Effector memory CD8-positive, alpha-beta T cell (primary cell): ENCODE data around the gene SRD5A3.

Experiments
- ATAC-seq: fragments of 150-1000 bp; cut with Tn5 transposase; replicated peaks from 2 replicates; pipeline ENCODE4 v1.10.0; 2021; ENCODE audit warnings: mild to moderate bottlenecking, moderate library complexity
- DNase-seq, 3 experiments: peaks; one replicate each; pipeline ENCODE4 v3.0.0; 2021
- H3K27ac Mint-ChIP-seq, 2 donors: one replicate each; pipeline ENCODE4 v1.8.0; 2022; ENCODE audit warnings: mild to moderate bottlenecking in 2 of 2, mixed read lengths in 2 of 2, moderate library complexity in 2 of 2
- H3K27me3 Mint-ChIP-seq, 2 donors: one replicate each; pipeline ENCODE4 v1.8.0; 2022; ENCODE audit warnings: mixed read lengths in 2 of 2
- H3K36me3 Mint-ChIP-seq: one replicate; pipeline ENCODE4 v1.8.0; 2022; ENCODE audit warnings: mild to moderate bottlenecking, moderate library complexity, mixed read lengths; ENCODE audit not compliant: insufficient read depth
- H3K4me1 Mint-ChIP-seq, 2 donors: one replicate each; pipeline ENCODE4 v1.8.0; 2022; ENCODE audit warnings: low read depth in 2 of 2, mixed read lengths in 2 of 2
- H3K4me3 Mint-ChIP-seq, 2 donors: one replicate each; pipeline ENCODE4 v1.8.0; 2022; ENCODE audit warnings: mild to moderate bottlenecking in 2 of 2, mixed read lengths in 2 of 2, moderate library complexity in 2 of 2
- H3K9me3 Mint-ChIP-seq, 2 donors: one replicate each; pipeline ENCODE4 v1.8.0; 2022; ENCODE audit warnings: mixed read lengths in 2 of 2
- total RNA-seq, 9 experiments: gene quantifications; one replicate each; lab custom pipeline; 2026; lab: John Stamatoyannopoulos, UW

SRD5A3 gene
- total RNA-seq = 0.50 to 4.7 (median 2.0) reads per million in 9 experiments

- H3K36me3 Mint-ChIP-seq = no peaks in the 10 kb centered on the region
- peak within 1 kb of the TSS; percentile 80 to 85 for H3K4me3 Mint-ChIP-seq
- H3K9me3 Mint-ChIP-seq = no peaks in the 10 kb centered on the region
- DNase-seq (peak; percentile 76 to 79 (median 78)), ATAC-seq (peak; percentile 86)
- peak within 1 kb of the TSS; percentile 68 to 75 for H3K27ac Mint-ChIP-seq
- peaks cover 7 to 10% of the 10 kb centered on the region in 2 donors for H3K4me1 Mint-ChIP-seq
- peaks cover 0 to 3% of the 10 kb centered on the region in 2 donors for H3K27me3 Mint-ChIP-seq
These were observed at the start of gene SRD5A3 for GRCh38 chr4:55345980-55346850. SRD5A3 (plus strand) TSS chr4:55346242; CDS start chr4:55346337, 95 bp downstream.

DNA sequence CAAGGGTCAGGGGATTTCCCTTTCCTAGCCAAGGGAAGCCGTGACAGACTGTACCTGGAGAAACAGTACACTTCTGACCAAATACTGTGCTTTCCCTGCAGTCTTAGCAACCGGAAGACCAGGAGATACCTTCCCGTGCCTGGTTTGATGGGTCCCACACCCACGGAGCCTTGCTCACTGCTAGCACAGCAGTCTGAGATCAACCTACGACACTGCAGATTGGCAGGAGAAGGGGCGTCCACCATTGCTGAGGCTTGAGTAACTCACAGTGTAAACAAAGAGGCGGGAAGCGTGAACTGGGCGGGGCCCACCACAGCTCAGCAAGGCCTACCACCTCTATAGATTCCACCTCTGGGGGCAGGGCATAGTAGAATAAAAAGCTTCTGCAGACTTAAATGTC is 48.7 kb upstream of the SRD5A3 start:
- H3K4me1 Mint-ChIP-seq = no peaks in the 10 kb centered on the region
- H3K27me3 Mint-ChIP-seq = peaks cover 23 to 46% of the 10 kb centered on the region in 2 donors
- no peak overlapping the region for H3K27ac Mint-ChIP-seq
- no peak for ATAC-seq
- no peak for DNase-seq
- H3K9me3 Mint-ChIP-seq = no peaks in the 10 kb centered on the region
- no peak overlapping the region for H3K4me3 Mint-ChIP-seq
- no peaks in the 10 kb centered on the region for H3K36me3 Mint-ChIP-seq

DNA sequence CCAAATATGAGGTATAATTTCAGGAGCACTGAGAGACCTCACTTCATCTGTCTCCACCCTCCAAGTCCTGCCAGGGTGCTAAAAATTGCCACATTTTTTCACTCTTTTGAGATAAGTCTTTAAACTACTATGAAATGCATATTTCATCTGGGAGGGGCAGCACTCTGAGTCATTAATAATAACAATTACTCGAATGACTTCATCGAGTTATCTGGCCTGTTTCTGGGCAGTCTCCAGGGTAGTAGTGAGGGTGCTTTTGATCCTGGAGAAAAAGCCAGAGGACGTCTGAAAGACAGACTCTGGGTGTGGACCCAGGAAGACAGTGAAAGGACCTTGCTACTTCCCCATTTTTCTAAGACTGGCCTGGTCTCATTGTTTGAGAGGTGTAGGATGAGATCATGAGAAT is 42.3 kb upstream of the SRD5A3 start:
- Mint-ChIP-seq H3K4me3 (no peak overlapping the region), H3K9me3 (no peaks in the 10 kb centered on the region), H3K27ac (no peak overlapping the region), H3K36me3 (no peaks in the 10 kb centered on the region), H3K4me1 (no peaks in the 10 kb centered on the region), H3K27me3 (peaks cover 22 to 30% of the 10 kb centered on the region in 2 donors)
- DNase-seq = no peak
- ATAC-seq = no peak

DNA sequence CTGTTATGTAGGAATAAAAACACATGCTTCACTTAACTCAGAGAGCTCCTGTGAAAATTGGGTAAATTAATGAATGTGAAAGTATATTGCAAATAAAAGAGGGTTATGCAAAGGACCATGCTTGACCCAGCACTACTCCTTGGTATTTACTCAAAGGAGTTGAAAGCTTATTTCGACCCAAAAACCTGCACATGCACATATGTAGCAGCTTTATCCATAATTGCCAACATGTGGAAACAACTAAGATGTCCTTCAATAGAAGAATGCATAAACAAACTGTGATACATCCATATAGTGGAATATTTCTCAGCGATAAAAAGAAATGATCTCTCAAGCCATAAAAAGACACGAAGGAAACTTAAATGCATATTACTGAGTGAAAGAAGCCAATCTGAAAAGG is 41.7 kb upstream of the SRD5A3 start:
- Mint-ChIP-seq H3K27ac (no peak overlapping the region), H3K36me3 (no peaks in the 10 kb centered on the region), H3K27me3 (peaks cover 16 to 24% of the 10 kb centered on the region in 2 donors), H3K9me3 (no peaks in the 10 kb centered on the region), H3K4me3 (no peak overlapping the region), H3K4me1 (no peaks in the 10 kb centered on the region)
- ATAC-seq (no peak), DNase-seq (no peak)

DNA sequence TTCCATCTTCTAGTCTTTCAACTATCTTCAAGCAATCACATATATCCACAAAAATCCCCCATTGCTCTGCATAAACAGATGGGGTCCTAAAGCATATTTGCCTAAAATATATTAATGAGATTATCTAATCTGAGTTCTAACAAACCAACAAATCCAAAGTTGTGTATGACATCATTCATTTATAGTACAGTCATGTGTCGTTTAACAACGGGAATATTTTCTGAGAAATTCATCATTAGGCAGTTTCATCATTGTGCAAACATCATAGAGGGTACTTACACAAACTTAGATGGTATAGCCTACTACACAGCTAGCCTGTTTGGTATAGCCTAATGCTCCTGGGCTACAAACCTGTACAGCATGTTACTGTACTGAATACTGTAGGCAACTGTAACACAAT is 38.0 kb upstream of the SRD5A3 start:
- no peaks in the 10 kb centered on the region for H3K9me3 Mint-ChIP-seq
- DNase-seq = no peak
- no peak for ATAC-seq
- no peaks in the 10 kb centered on the region for H3K36me3 Mint-ChIP-seq
- H3K4me3 Mint-ChIP-seq = no peak overlapping the region
- no peak overlapping the region for H3K27ac Mint-ChIP-seq
- peaks cover 5 to 20% of the 10 kb centered on the region in 2 donors for H3K27me3 Mint-ChIP-seq
- H3K4me1 Mint-ChIP-seq = no peaks in the 10 kb centered on the region

DNA sequence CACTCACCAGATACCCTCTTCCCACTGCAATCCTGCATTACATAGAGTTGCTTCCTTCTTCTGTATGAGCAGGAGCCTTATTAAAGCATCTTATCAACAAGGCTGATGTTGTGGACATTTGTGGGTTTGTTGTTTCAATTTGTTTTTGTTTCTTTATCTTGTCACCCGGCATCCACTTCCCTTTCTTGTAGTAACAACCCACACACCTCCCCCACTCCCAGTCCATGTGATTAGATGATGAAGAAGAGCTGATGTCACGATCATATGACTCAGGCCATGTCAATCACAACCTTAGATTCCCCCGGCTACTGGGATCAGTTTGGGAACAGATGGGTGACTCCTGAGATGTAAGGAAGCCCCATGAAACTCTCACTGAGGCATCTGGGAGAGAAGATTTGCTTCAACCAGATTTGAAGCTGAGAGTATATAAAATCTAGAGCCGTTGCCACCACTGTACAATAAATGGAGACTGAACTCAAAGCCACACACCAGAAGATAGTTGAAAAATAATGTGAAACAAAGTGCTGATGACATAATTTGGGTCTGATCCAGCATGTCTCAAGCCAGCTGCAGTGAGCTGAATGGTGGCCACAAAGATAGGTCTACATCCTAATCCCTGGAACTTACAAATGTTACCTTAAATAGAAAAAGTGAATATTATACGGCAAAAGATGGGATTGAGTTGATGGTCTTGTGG is 34.1 kb upstream of the SRD5A3 start:
- no peak overlapping the region for H3K27ac Mint-ChIP-seq
- no peaks in the 10 kb centered on the region for H3K4me1 Mint-ChIP-seq
- no peaks in the 10 kb centered on the region for H3K36me3 Mint-ChIP-seq
- no peak for DNase-seq
- peaks cover 6 to 21% of the 10 kb centered on the region in 2 donors for H3K27me3 Mint-ChIP-seq
- ATAC-seq = no peak
- no peak overlapping the region for H3K4me3 Mint-ChIP-seq
- H3K9me3 Mint-ChIP-seq = no peaks in the 10 kb centered on the region

- Mint-ChIP-seq H3K27me3 (peaks cover 11 to 20% of the 10 kb centered on the region in 2 donors), H3K4me3 (no peak overlapping the region), H3K4me1 (no peaks in the 10 kb centered on the region), H3K36me3 (no peaks in the 10 kb centered on the region), H3K27ac (no peak overlapping the region), H3K9me3 (no peaks in the 10 kb centered on the region)
- DNase-seq = peak; percentile 15 to 22 (median 16)
- peak; percentile 67 for ATAC-seq
These were observed 33.4 kb upstream of the SRD5A3 start for GRCh38 chr4:55312489-55313101.

GRCh38 chr4:55314141-55314820 is 31.8 kb upstream of the SRD5A3 start:
- no peak overlapping the region for H3K4me3 Mint-ChIP-seq
- no peaks in the 10 kb centered on the region for H3K36me3 Mint-ChIP-seq
- ATAC-seq (no peak), DNase-seq (no peak)
- H3K9me3 Mint-ChIP-seq = no peaks in the 10 kb centered on the region
- peaks cover 11 to 20% of the 10 kb centered on the region in 2 donors for H3K27me3 Mint-ChIP-seq
- peaks cover 6 to 8% of the 10 kb centered on the region in 2 donors for H3K4me1 Mint-ChIP-seq
- no peak overlapping the region for H3K27ac Mint-ChIP-seq

DNA sequence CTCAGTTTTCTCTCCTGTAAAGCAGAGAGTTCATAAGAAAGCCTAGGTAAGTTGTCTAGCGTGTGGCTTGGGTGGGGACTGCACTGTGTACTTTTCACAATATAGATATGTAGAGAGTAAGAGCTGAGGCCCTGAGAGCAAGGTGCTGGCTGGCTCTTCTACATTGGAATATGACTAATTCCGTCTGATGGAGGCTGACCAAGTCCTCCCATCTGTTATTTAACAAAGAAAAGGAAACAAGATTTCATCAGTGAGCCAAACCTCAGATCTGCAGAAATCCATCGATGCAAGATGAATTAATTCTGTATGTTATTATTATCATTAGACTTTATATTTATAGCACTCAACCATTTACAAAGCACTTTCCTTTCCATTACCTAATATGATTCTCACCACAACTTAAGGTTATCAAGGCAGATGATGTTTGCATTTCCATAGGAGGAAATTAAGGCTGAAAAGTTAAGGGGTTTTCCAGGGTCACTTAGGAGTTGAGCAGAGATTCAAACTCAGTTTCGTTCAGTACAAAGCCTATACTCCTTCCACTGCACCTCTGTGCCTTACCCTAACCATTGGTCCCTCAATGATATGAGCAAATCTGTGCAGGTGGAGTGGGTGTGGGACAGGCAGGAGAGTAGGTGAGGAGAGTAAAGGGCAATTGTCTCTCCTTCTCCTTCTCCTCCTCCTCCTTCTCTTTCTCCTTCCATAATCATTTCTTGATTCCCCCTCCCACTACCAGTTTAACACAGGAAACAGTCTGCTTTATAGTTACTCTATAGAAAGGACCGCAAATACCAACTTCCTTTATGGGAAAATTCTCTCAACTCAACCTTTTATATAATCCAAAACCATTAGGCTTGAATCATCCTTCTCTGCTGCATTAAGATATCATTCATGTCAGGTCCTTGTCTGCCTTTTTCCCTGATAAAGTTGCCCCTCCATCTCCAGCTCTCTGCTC is 27.6 kb upstream of the SRD5A3 start:
- peaks cover 6 to 8% of the 10 kb centered on the region in 2 donors for H3K4me1 Mint-ChIP-seq
- DNase-seq = no peak
- no peak overlapping the region for H3K4me3 Mint-ChIP-seq
- H3K27me3 Mint-ChIP-seq = peaks cover 11 to 20% of the 10 kb centered on the region in 2 donors
- H3K9me3 Mint-ChIP-seq = no peaks in the 10 kb centered on the region
- ATAC-seq = no peak
- H3K36me3 Mint-ChIP-seq = no peaks in the 10 kb centered on the region
- H3K27ac Mint-ChIP-seq = no peak overlapping the region

- H3K4me3 Mint-ChIP-seq = no peak overlapping the region
- no peak overlapping the region for H3K27ac Mint-ChIP-seq
- H3K9me3 Mint-ChIP-seq = no peaks in the 10 kb centered on the region
- peaks cover 6 to 8% of the 10 kb centered on the region in 2 donors for H3K4me1 Mint-ChIP-seq
- DNase-seq = peak; percentile 2 to 13 (median 12)
- no peaks in the 10 kb centered on the region for H3K36me3 Mint-ChIP-seq
- ATAC-seq = no peak
- H3K27me3 Mint-ChIP-seq = peaks cover 22 to 24% of the 10 kb centered on the region in 2 donors
These were observed 24.3 kb upstream of the SRD5A3 start for GRCh38 chr4:55321707-55322264.

GRCh38 chr4:55323375-55323774 is 22.7 kb upstream of the SRD5A3 start:
- Mint-ChIP-seq H3K4me3 (no peak overlapping the region), H3K27me3 (peaks cover 22 to 24% of the 10 kb centered on the region in 2 donors), H3K9me3 (no peaks in the 10 kb centered on the region), H3K4me1 (peaks cover 6 to 8% of the 10 kb centered on the region in 2 donors), H3K36me3 (no peaks in the 10 kb centered on the region), H3K27ac (no peak overlapping the region)
- ATAC-seq (no peak), DNase-seq (no peak)

DNA sequence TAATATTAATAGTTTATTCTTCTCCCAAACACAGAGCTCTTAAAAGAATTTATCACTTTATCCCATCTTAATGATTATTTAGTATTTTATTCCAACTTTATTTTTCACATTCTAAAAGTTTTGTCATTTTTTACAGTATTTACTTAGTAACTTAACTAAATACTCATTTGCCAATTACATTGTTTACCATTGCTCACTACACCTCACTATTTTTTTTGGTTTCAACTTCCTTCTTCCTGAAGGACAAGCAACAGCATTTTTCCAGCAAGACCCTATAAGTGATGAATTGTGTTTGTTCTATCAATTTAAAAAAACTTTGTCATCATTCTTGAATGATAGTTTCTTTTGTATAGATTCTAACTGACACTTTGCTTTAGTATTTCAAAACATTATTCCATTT is 19.4 kb upstream of the SRD5A3 start:
- Mint-ChIP-seq H3K9me3 (no peaks in the 10 kb centered on the region), H3K4me1 (no peaks in the 10 kb centered on the region), H3K4me3 (no peak overlapping the region), H3K27ac (peak overlapping the region in 1 of 2 donors; percentile 39), H3K27me3 (peaks cover 22 to 31% of the 10 kb centered on the region in 2 donors), H3K36me3 (no peaks in the 10 kb centered on the region)
- no peak for ATAC-seq
- DNase-seq = no peak
